WTC11 (cell line): Measurements from ENCODE around the gene EFHB. TPM values are rescaled to one million over a fixed set of nuclear protein-coding genes. Genes with fewer than 3 reads are reported as not detected.

ENCODE experiments used
- ATAC-seq: fragments of 200-7000 bp; cut with Tn5 transposase; 2 replicates; pipeline ENCODE4 v1.10.0; 2021; ENCODE audit warnings: mild to moderate bottlenecking, moderate library complexity
- CTCF ChIA-PET: fragments of 300-600 bp; sonication (Branson Sonifier 250); formaldehyde crosslinking; loops from one replicate; lab custom pipeline; 2021; ENCODE audit warnings: antibody characterized with exemption; lab: Charles Lee
- POLR2A ChIA-PET: fragments of 350-600 bp; sonication (Branson Sonifier 250); formaldehyde crosslinking; loops from one replicate; lab custom pipeline; 2021; ENCODE audit warnings: antibody characterized with exemption; lab: Charles Lee
- DNase-seq: peaks from one replicate; pipeline ENCODE4 v3.0.0; 2021; ENCODE audit warnings: low spot score
- H3K27ac Mint-ChIP-seq: 2 replicates; pipeline ENCODE4 v1.8.0; 2021; ENCODE audit warnings: mixed read lengths
- H3K27me3 Mint-ChIP-seq: 2 replicates; pipeline ENCODE4 v1.8.0; 2021; ENCODE audit warnings: low read depth, mild to moderate bottlenecking, moderate library complexity, mixed read lengths
- H3K36me3 Mint-ChIP-seq: 2 replicates; pipeline ENCODE4 v1.8.0; 2021; ENCODE audit warnings: mixed read lengths
- H3K4me1 Mint-ChIP-seq: 2 replicates; pipeline ENCODE4 v1.8.0; 2022; ENCODE audit warnings: mixed read lengths
- H3K4me3 Mint-ChIP-seq: 2 replicates; pipeline ENCODE4 v1.8.0; 2021; ENCODE audit warnings: mild to moderate bottlenecking, moderate library complexity, mixed read lengths
- H3K9me3 Mint-ChIP-seq: 2 replicates; pipeline ENCODE4 v1.8.0; 2021; ENCODE audit warnings: mixed read lengths
- AR ChIP-seq: fragments of 250-450 bp; sonication (Bioruptor Pico); IDR thresholded peaks from 2 replicates; pipeline ENCODE4 v1.9.0; 2021; ENCODE audit warnings: mild to moderate bottlenecking
- ATF2 ChIP-seq: sonication (generic); formaldehyde crosslinking; IDR thresholded peaks from 2 replicates; pipeline ENCODE4 v1.8.1; 2022; ENCODE audit warnings: low read depth, missing genetic modification reagents, borderline replicate concordance
- ATF3 ChIP-seq: sonication (generic); formaldehyde crosslinking; conservative IDR thresholded peaks from 2 replicates; pipeline ENCODE4 v1.8.1; 2022; ENCODE audit warnings: mild to moderate bottlenecking, missing genetic modification reagents
- CREM ChIP-seq: sonication (generic); formaldehyde crosslinking; IDR thresholded peaks from 2 replicates; pipeline ENCODE4 v1.8.1; 2022; ENCODE audit warnings: mild to moderate bottlenecking, missing genetic modification reagents, moderate library complexity
- ELF4 ChIP-seq: sonication (generic); formaldehyde crosslinking; IDR thresholded peaks from 2 replicates; pipeline ENCODE4 v1.8.1; 2022; ENCODE audit warnings: low read depth, mild to moderate bottlenecking, moderate library complexity, missing genetic modification reagents
- FOXK1 ChIP-seq: sonication (generic); formaldehyde crosslinking; IDR thresholded peaks from 2 replicates; pipeline ENCODE4 v1.8.0; 2022; ENCODE audit warnings: mild to moderate bottlenecking, moderate library complexity, missing genetic modification reagents
- MAX ChIP-seq: sonication (generic); formaldehyde crosslinking; IDR thresholded peaks from 2 replicates; pipeline ENCODE4 v1.8.0; 2022; ENCODE audit warnings: mild to moderate bottlenecking, missing genetic modification reagents
- NFATC4 ChIP-seq: fragments of 250-450 bp; sonication (Bioruptor Pico); IDR thresholded peaks from 2 replicates; pipeline ENCODE4 v1.9.0; 2021; ENCODE audit warnings: mild to moderate bottlenecking
- RELA ChIP-seq: sonication (generic); formaldehyde crosslinking; IDR thresholded peaks from 2 replicates; pipeline ENCODE4 v1.8.1; 2022; ENCODE audit warnings: missing genetic modification reagents, mild to moderate bottlenecking, borderline replicate concordance
- SMAD4 ChIP-seq: sonication (generic); formaldehyde crosslinking; IDR thresholded peaks from 2 replicates; pipeline ENCODE4 v1.8.0; 2022; ENCODE audit warnings: mild to moderate bottlenecking, missing genetic modification reagents
- SOX15 ChIP-seq: fragments of 250-450 bp; sonication (Bioruptor Pico); IDR thresholded peaks from 2 replicates; pipeline ENCODE4 v1.9.0; 2021; ENCODE audit warnings: mild to moderate bottlenecking
- STAT6 ChIP-seq: sonication (generic); formaldehyde crosslinking; conservative IDR thresholded peaks from 2 replicates; pipeline ENCODE4 v1.8.1; 2023; ENCODE audit warnings: mild to moderate bottlenecking, low read depth, missing genetic modification reagents, moderate library complexity
- TEAD4 ChIP-seq: sonication (generic); formaldehyde crosslinking; IDR thresholded peaks from 2 replicates; pipeline ENCODE4 v1.8.0; 2022; ENCODE audit warnings: mild to moderate bottlenecking, missing genetic modification reagents
- ZNF138 ChIP-seq: sonication (generic); formaldehyde crosslinking; conservative IDR thresholded peaks from 2 replicates; pipeline ENCODE4 v1.8.1; 2022; ENCODE audit warnings: mild to moderate bottlenecking, moderate library complexity, missing genetic modification reagents
- ZNF219 ChIP-seq: sonication (generic); formaldehyde crosslinking; IDR thresholded peaks from 2 replicates; pipeline ENCODE4 v1.8.0; 2023; ENCODE audit warnings: missing genetic modification reagents, mild to moderate bottlenecking, borderline replicate concordance
- ZNF232 ChIP-seq: sonication (generic); formaldehyde crosslinking; IDR thresholded peaks from 2 replicates; pipeline ENCODE4 v1.8.0; 2022; ENCODE audit warnings: mild to moderate bottlenecking, missing genetic modification reagents
- ZNF263 ChIP-seq: sonication (generic); formaldehyde crosslinking; IDR thresholded peaks from 2 replicates; pipeline ENCODE4 v1.8.1; 2022; ENCODE audit warnings: low read depth, mild to moderate bottlenecking, moderate library complexity, missing genetic modification reagents
- ZSCAN18 ChIP-seq: fragments of 250-450 bp; sonication (Bioruptor Pico); IDR thresholded peaks from 2 replicates; pipeline ENCODE4 v2.1.2; 2022; ENCODE audit warnings: mild to moderate bottlenecking, moderate library complexity
- total RNA-seq: library from RNA; stranded (reverse); gene quantifications from 3 replicates; pipeline ENCODE4 v1.2.3, GENCODE V29; 2021

EFHB gene
- total RNA-seq, 1 experiment from 2014 or later = 0.85 TPM

GRCh38 chr3:19899264-19899663 is 34.8 kb downstream of the EFHB start:
- Mint-ChIP-seq H3K4me3 (no peak overlapping the region), H3K27ac (no peak overlapping the region), H3K9me3 (no peaks in the 10 kb centered on the region), H3K27me3 (no peaks in the 10 kb centered on the region), H3K4me1 (peaks cover 5% of the 10 kb centered on the region), H3K36me3 (no peaks in the 10 kb centered on the region)
- POLR2A ChIA-PET = no interaction called here
- CTCF ChIA-PET = no interaction called here
- ATAC-seq (no peak), DNase-seq (no peak)
- TF ChIP-seq ZNF263 (CRISPR knock-in tag) = no peak
- TF ChIP-seq RELA (CRISPR knock-in tag) = no peak
- no peak for TF ChIP-seq ZNF232 (CRISPR knock-in tag)
- TF ChIP-seq SOX15 (CRISPR knock-in tag) = no peak
- TF ChIP-seq ATF2 (CRISPR knock-in tag) = no peak
- no peak for TF ChIP-seq ZNF219 (CRISPR knock-in tag)
- TF ChIP-seq TEAD4 (CRISPR knock-in tag) = no peak
- TF ChIP-seq SMAD4 (CRISPR knock-in tag) = no peak
- TF ChIP-seq NFATC4 = no peak
- TF ChIP-seq AR = no peak
- TF ChIP-seq FOXK1 (CRISPR knock-in tag) = no peak
- no peak for TF ChIP-seq ELF4 (CRISPR knock-in tag)
- no peak for TF ChIP-seq STAT6
- no peak for TF ChIP-seq ATF3 (CRISPR knock-in tag)
- no peak for TF ChIP-seq MAX (CRISPR knock-in tag)
- no peak for TF ChIP-seq CREM (CRISPR knock-in tag)

- Mint-ChIP-seq H3K27me3 (no peaks in the 10 kb centered on the region), H3K9me3 (no peaks in the 10 kb centered on the region), H3K27ac (no peak overlapping the region), H3K4me1 (peaks cover 5% of the 10 kb centered on the region), H3K36me3 (no peaks in the 10 kb centered on the region), H3K4me3 (no peak overlapping the region)
- ChIA-PET CTCF (interaction anchor here (1.1 kb wide), 1 partner anchor 13 kb away, joined by 4 read pairs; no protein-coding TSS in a partner anchor), POLR2A (no interaction called here)
- no peak for TF ChIP-seq ZSCAN18
- TF ChIP-seq ZNF138 (CRISPR knock-in tag) = no peak
- DNase-seq = no peak
- ATAC-seq = no peak
Observed at GRCh38 chr3:19898721-19899120, 35.3 kb downstream of the EFHB start.
